ENCODE results near the gene FBXO11.

GRCh38 chr2:47777277-47777937, 128.9 kb downstream of the FBXO11 start:
- TF ChIP-seq, protein P1, sequence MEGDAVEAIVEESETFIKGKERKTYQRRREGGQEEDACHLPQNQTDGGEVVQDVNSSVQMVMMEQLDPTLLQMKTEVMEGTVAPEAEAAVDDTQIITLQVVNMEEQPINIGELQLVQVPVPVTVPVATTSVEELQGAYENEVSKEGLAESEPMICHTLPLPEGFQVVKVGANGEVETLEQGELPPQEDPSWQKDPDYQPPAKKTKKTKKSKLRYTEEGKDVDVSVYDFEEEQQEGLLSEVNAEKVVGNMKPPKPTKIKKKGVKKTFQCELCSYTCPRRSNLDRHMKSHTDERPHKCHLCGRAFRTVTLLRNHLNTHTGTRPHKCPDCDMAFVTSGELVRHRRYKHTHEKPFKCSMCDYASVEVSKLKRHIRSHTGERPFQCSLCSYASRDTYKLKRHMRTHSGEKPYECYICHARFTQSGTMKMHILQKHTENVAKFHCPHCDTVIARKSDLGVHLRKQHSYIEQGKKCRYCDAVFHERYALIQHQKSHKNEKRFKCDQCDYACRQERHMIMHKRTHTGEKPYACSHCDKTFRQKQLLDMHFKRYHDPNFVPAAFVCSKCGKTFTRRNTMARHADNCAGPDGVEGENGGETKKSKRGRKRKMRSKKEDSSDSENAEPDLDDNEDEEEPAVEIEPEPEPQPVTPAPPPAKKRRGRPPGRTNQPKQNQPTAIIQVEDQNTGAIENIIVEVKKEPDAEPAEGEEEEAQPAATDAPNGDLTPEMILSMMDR (optimal IDR thresholded peaks at IDR 0.05 in 1 of 3, IDR thresholded peaks at IDR 0.05 in 1 of 3, conservative IDR thresholded peaks at IDR 0.05 in 1 of 3; ENCODE audit: extremely low read depth in 1 of 3, insufficient read depth in 2 of 3, low read length in 3 of 3), result no peak
- TF ChIP-seq EZH2 (IDR thresholded peaks at IDR 0.05; ENCODE audit: low read length), result no peak
